Renal cortex interstitium (tissue), 11 donors: Measurements from ENCODE around the gene PARVA. TPM values are rescaled to one million over a fixed set of nuclear protein-coding genes. Genes with fewer than 3 reads are reported as not detected.

Experiments used
- DNase-seq, 11 donors: peaks; one replicate each; pipeline ENCODE4 v3.0.0-alpha.2; 2013; ENCODE audit warnings: low read depth in 9 of 11, low spot score in 4 of 11; ENCODE audit errors: extremely low read depth in 1 of 11
- polyA plus RNA-seq, 3 donors: library from polyadenylated mRNA; unstranded; fragments of 120-200 nt; gene quantifications; one replicate each; pipeline ENCODE4 v1.2.1, GENCODE V29; 2013; ENCODE audit not compliant: insufficient read length in 3 of 3

PARVA gene
- polyA plus RNA-seq, 3 donors, result 100 to 122 (median 113) TPM

GRCh38 chr11:12534549-12534948 lies 157.2 kb downstream of the PARVA start:
- DNase-seq, result no peak

GRCh38 chr11:12535321-12535720 lies 157.9 kb downstream of the PARVA start:
- DNase-seq, result no peak

- no peak for DNase-seq
Observed at GRCh38 chr11:12536566-12536965, 159.2 kb downstream of the PARVA start.

- DNase-seq, result peak in 5 of 11 donors; percentile 20 to 42 (median 30)
Observed at GRCh38 chr11:12537778-12538401, 160.5 kb downstream of the PARVA start.

GRCh38 chr11:12538889-12539421 lies 161.6 kb downstream of the PARVA start:
- no peak for DNase-seq

GRCh38 chr11:12539572-12539971 lies 162.2 kb downstream of the PARVA start:
- no peak for DNase-seq

- no peak for DNase-seq
Observed at GRCh38 chr11:12540075-12540680, 162.8 kb downstream of the PARVA start.

GRCh38 chr11:12540913-12541582 lies 163.7 kb downstream of the PARVA start:
- peak in 2 of 11 donors; percentile 17 to 22 for DNase-seq

GRCh38 chr11:12541583-12542151 lies 164.3 kb downstream of the PARVA start:
- no peak for DNase-seq

- no peak for DNase-seq
Observed at GRCh38 chr11:12542186-12542935, 165.0 kb downstream of the PARVA start.

- no peak for DNase-seq
Observed at GRCh38 chr11:12543596-12544415, 166.4 kb downstream of the PARVA start.

- no peak for DNase-seq
Observed at GRCh38 chr11:12544986-12545775, 167.8 kb downstream of the PARVA start.

- DNase-seq, result no peak
Observed at GRCh38 chr11:12546122-12546521, 168.8 kb downstream of the PARVA start.

- no peak for DNase-seq
Observed at GRCh38 chr11:12546660-12547059, 169.3 kb downstream of the PARVA start.

- DNase-seq, result no peak
Observed at GRCh38 chr11:12547953-12548650, 170.7 kb downstream of the PARVA start.

- DNase-seq, result peak in 2 of 11 donors; percentile 15 to 25
Observed at GRCh38 chr11:12552692-12553091, 175.3 kb downstream of the PARVA start.

- DNase-seq, result no peak
Observed at GRCh38 chr11:12554122-12554521, 176.8 kb downstream of the PARVA start.
